GM23338 (cell line): Measurements from ENCODE around the gene ANKRD65. TPM values are rescaled to one million over a fixed set of nuclear protein-coding genes. Genes with fewer than 3 reads are reported as not detected.
"Not testable (repeated sequence)": the region's sequence is repeated elsewhere in the genome, so short reads cannot be mapped to it uniquely, and the experiment has no call there.

Source experiments
- ATAC-seq: fragments of 200-7000 bp; cut with Tn5 transposase; 3 replicates; pipeline ENCODE4 v1.9.1; 2020
- DNase-seq: peaks from one replicate; pipeline ENCODE4 v3.0.0-alpha.2; 2015; ENCODE audit warnings: low spot score
- H2AFZ ChIP-seq: fragments of 200-600 bp; sonication (generic); 2 replicates; pipeline ENCODE4 v1.8.0; 2016; ENCODE audit warnings: antibody characterized with exemption, mild to moderate bottlenecking, moderate library complexity
- H3F3A ChIP-seq: fragments of 200-600 bp; sonication (generic); replicated peaks from 2 replicates; pipeline ENCODE4 v1.8.0; 2017; ENCODE audit warnings: antibody characterized with exemption, mixed run types, low read depth
- H3K27ac ChIP-seq: fragments of 200-600 bp; sonication (generic); 2 replicates; pipeline ENCODE4 v1.6.1; 2016; ENCODE audit warnings: low read depth
- H3K27me3 ChIP-seq: fragments of 200-600 bp; sonication (generic); 2 replicates; pipeline ENCODE4 v1.8.0; 2016; ENCODE audit warnings: mild to moderate bottlenecking, mixed run types, moderate library complexity; ENCODE audit not compliant: insufficient read depth
- H3K36me3 ChIP-seq: fragments of 200-600 bp; sonication (generic); 2 replicates; pipeline ENCODE4 v1.8.0; 2016; ENCODE audit warnings: mild to moderate bottlenecking; ENCODE audit not compliant: insufficient read depth
- H3K4me1 ChIP-seq: fragments of 200-600 bp; sonication (generic); 2 replicates; pipeline ENCODE4 v1.8.0; 2016; ENCODE audit warnings: mild to moderate bottlenecking, moderate library complexity; ENCODE audit not compliant: insufficient read depth
- H3K4me2 ChIP-seq: fragments of 200-600 bp; sonication (generic); 2 replicates; pipeline ENCODE4 v1.7.1; 2017; ENCODE audit warnings: mixed run types
- H3K4me3 ChIP-seq: fragments of 200-600 bp; sonication (generic); 2 replicates; pipeline ENCODE4 v1.6.1; 2016; ENCODE audit warnings: mixed run types
- H3K79me2 ChIP-seq: fragments of 200-600 bp; sonication (generic); replicated peaks from 2 replicates; pipeline ENCODE4 v1.8.0; 2017; ENCODE audit warnings: mild to moderate bottlenecking; ENCODE audit not compliant: insufficient read depth
- H3K9me2 ChIP-seq: fragments of 200-600 bp; sonication (generic); 2 replicates; pipeline ENCODE4 v1.8.0; 2017; ENCODE audit not compliant: insufficient read depth
- H4K20me1 ChIP-seq: fragments of 200-600 bp; sonication (generic); replicated peaks from 2 replicates; pipeline ENCODE4 v1.8.0; 2017; ENCODE audit warnings: mild to moderate bottlenecking; ENCODE audit not compliant: insufficient read depth
- H3K27ac Mint-ChIP-seq: 2 replicates; pipeline ENCODE4 v1.8.0; 2020; ENCODE audit warnings: inconsistent platforms, mild to moderate bottlenecking, moderate library complexity, mixed read lengths
- H3K27me3 Mint-ChIP-seq: 3 replicates; pipeline ENCODE4 v1.8.0; 2022; ENCODE audit warnings: low read depth, mild to moderate bottlenecking, moderate library complexity, mixed read lengths, inconsistent platforms; ENCODE audit not compliant: insufficient read depth, poor library complexity
- H3K36me3 Mint-ChIP-seq: 3 replicates; pipeline ENCODE4 v1.8.0; 2021; ENCODE audit warnings: low read depth, mild to moderate bottlenecking, inconsistent platforms, moderate library complexity, mixed read lengths
- H3K4me1 Mint-ChIP-seq: 3 replicates; pipeline ENCODE4 v1.8.0; 2020; ENCODE audit warnings: mild to moderate bottlenecking, inconsistent platforms, mixed read lengths
- H3K4me3 Mint-ChIP-seq: 3 replicates; pipeline ENCODE4 v1.8.0; 2021; ENCODE audit warnings: moderate library complexity, mild to moderate bottlenecking, inconsistent platforms, mixed read lengths
- H3K9me3 Mint-ChIP-seq: 3 replicates; pipeline ENCODE4 v1.8.0; 2020; ENCODE audit warnings: moderate library complexity, mild to moderate bottlenecking, inconsistent platforms, mixed read lengths
- CREB1 ChIP-seq: fragments of 250-450 bp; sonication (Bioruptor Pico); IDR thresholded peaks from 2 replicates; pipeline ENCODE4 v1.5.0; 2020; ENCODE audit warnings: low read depth, mild to moderate bottlenecking, moderate library complexity
- CTCF ChIP-seq, 2 experiments: fragments of 200-600 bp in 1 of 2; sonication (generic) in 1 of 2; conservative IDR thresholded peaks; 2 replicates each; pipeline versions ENCODE4 v1.5.1 to v1.6.1; 2016 to 2017; ENCODE audit warnings: antibody characterized with exemption in 2 of 2, low read depth in 2 of 2, mild to moderate bottlenecking in 2 of 2, moderate library complexity in 1 of 2
- ETS1 ChIP-seq: IDR thresholded peaks from 2 replicates; pipeline ENCODE4 v1.6.1; 2016; ENCODE audit warnings: antibody characterized with exemption
- EZH2 ChIP-seq: fragments of 200-600 bp; sonication (generic); IDR thresholded peaks from one replicate; pipeline ENCODE4 v1.8.0; 2017; ENCODE audit warnings: antibody characterized with exemption, mild to moderate bottlenecking, low read depth; ENCODE audit not compliant: unreplicated experiment
- EZH2phosphoT487 ChIP-seq: fragments of 200-600 bp; sonication (generic); IDR thresholded peaks from one replicate; pipeline ENCODE4 v1.8.1; 2018; ENCODE audit warnings: antibody characterized with exemption; ENCODE audit not compliant: unreplicated experiment
- STAT1 ChIP-seq: IDR thresholded peaks from one replicate; pipeline ENCODE4 v1.6.1; 2016; ENCODE audit warnings: antibody characterized with exemption; ENCODE audit not compliant: unreplicated experiment
- ZNF114 ChIP-seq: fragments of 250-450 bp; sonication (Bioruptor Pico); IDR thresholded peaks from 2 replicates; pipeline ENCODE4 v1.5.0; 2020; ENCODE audit warnings: mild to moderate bottlenecking, moderate library complexity
- ZNF331 ChIP-seq: fragments of 250-450 bp; sonication (Bioruptor Pico); IDR thresholded peaks from 2 replicates; pipeline ENCODE4 v1.5.0; 2020; ENCODE audit warnings: low read depth, mild to moderate bottlenecking, moderate library complexity
- ZNF462 ChIP-seq: fragments of 250-450 bp; sonication (Bioruptor Pico); IDR thresholded peaks from 2 replicates; pipeline ENCODE4 v1.5.0; 2020; ENCODE audit warnings: mild to moderate bottlenecking, moderate library complexity
- polyA plus RNA-seq: library from polyadenylated mRNA; unstranded; fragments of >200 nt; fragmentation: Nextera tagmentation; extraction: Ambion mirVana; gene quantifications from 2 replicates; pipeline ENCODE4 v1.2.1, GENCODE V29; 2016
- total RNA-seq: library from RNA; depleted of rRNA; stranded (reverse); fragments of >200 nt; shearing (Covaris generic); gene quantifications from 2 replicates; pipeline ENCODE4 v1.2.3, GENCODE V29; 2014

ANKRD65 gene
- total and polyA plus RNA-seq, 2 experiments from 2014 or later = 1.6 to 1.7 TPM

GRCh38 chr1:1446631-1447030, 25.6 kb upstream of the ANKRD65 start:
- not testable (repeated sequence) for H3K27me3 ChIP-seq, H3K27ac Mint-ChIP-seq, H3F3A ChIP-seq, H3K4me3 Mint-ChIP-seq, H2AFZ ChIP-seq, H3K9me3 Mint-ChIP-seq, H3K4me3 ChIP-seq, H3K79me2 ChIP-seq, H3K4me1 ChIP-seq, H3K36me3 ChIP-seq, H3K4me1 Mint-ChIP-seq, H3K36me3 Mint-ChIP-seq, DNase-seq, H3K27ac ChIP-seq, H3K27me3 Mint-ChIP-seq, H3K9me2 ChIP-seq, H3K4me2 ChIP-seq, H4K20me1 ChIP-seq, ATAC-seq

GRCh38 chr1:1442069-1442770, 21.1 kb upstream of the ANKRD65 start:
- 0 out of 2 replicates have a peak, but pooled peaks cover 3% of the 10 kb centered on the region for H3F3A ChIP-seq
- TF ChIP-seq ZNF462 (CRISPR knock-in tag) = no peak
- TF ChIP-seq CTCF (conservative IDR thresholded peaks at IDR 0.05; ENCODE audit: low read depth in 2 of 2) = no peak
- no peak for TF ChIP-seq ETS1
- no peak for TF ChIP-seq ZNF331 (CRISPR knock-in tag)
- TF ChIP-seq ZNF114 (CRISPR knock-in tag) = no peak
- no peak for TF ChIP-seq CREB1 (CRISPR knock-in tag)
- TF ChIP-seq EZH2 = no peak
- no peak for TF ChIP-seq EZH2phosphoT487
- no peak for TF ChIP-seq STAT1

More at GRCh38 chr1:1442069-1442770, 21.1 kb upstream of the ANKRD65 start:
- no peak overlapping the region for H3K27ac ChIP-seq
- Mint-ChIP-seq H3K27ac (no peak overlapping the region), H3K36me3 (peaks cover 4% of the 10 kb centered on the region; the same call in 2 of the 3 replicates), H3K9me3 (no peaks in the 10 kb centered on the region), H3K27me3 (peaks cover 8% of the 10 kb centered on the region), H3K4me3 (no peak overlapping the region; the same call in 2 of the 3 replicates), H3K4me1 (peaks cover 4% of the 10 kb centered on the region; the same call in 1 of the 3 replicates)
- no peak for ATAC-seq
- H4K20me1 ChIP-seq = no peaks in the 10 kb centered on the region
- no peak overlapping the region for H3K4me2 ChIP-seq
- no peak overlapping the region for H2AFZ ChIP-seq
- DNase-seq = no peak
- no peaks in the 10 kb centered on the region for H3K36me3 ChIP-seq
- H3K4me1 ChIP-seq = no peaks in the 10 kb centered on the region
- H3K79me2 ChIP-seq = 0 out of 2 replicates have a peak, but pooled peaks cover 2% of the 10 kb centered on the region
- no peak overlapping the region for H3K4me3 ChIP-seq
- no peaks in the 10 kb centered on the region for H3K9me2 ChIP-seq
- no peaks in the 10 kb centered on the region for H3K27me3 ChIP-seq
